Glutamatergic neuron (in vitro differentiated cells): ENCODE data around the gene KRTAP10-10. TPM values are rescaled to one million over a fixed set of nuclear protein-coding genes. Genes with fewer than 3 reads are reported as not detected.
"Not testable (repeated sequence)": the region's sequence is repeated elsewhere in the genome, so short reads cannot be mapped to it uniquely, and the experiment has no call there.

Experiments used
- DNase-seq: peaks from one replicate; pipeline ENCODE4 v3.0.0; 2022
- H3K27ac Mint-ChIP-seq: one replicate; pipeline ENCODE4 v1.8.0; 2020; ENCODE audit warnings: mild to moderate bottlenecking, mixed read lengths, inconsistent platforms; ENCODE audit not compliant: unreplicated experiment
- H3K27me3 Mint-ChIP-seq: one replicate; pipeline ENCODE4 v1.8.0; 2020; ENCODE audit warnings: mild to moderate bottlenecking, moderate library complexity, mixed read lengths, inconsistent platforms; ENCODE audit not compliant: unreplicated experiment
- H3K36me3 Mint-ChIP-seq: one replicate; pipeline ENCODE4 v1.8.0; 2020; ENCODE audit warnings: mild to moderate bottlenecking, mixed read lengths, inconsistent platforms; ENCODE audit not compliant: unreplicated experiment
- H3K4me1 Mint-ChIP-seq: one replicate; pipeline ENCODE4 v1.8.0; 2020; ENCODE audit warnings: mild to moderate bottlenecking, low read depth, mixed read lengths, inconsistent platforms; ENCODE audit not compliant: unreplicated experiment
- H3K4me3 Mint-ChIP-seq: one replicate; pipeline ENCODE4 v1.8.0; 2020; ENCODE audit warnings: mild to moderate bottlenecking, mixed read lengths, inconsistent platforms; ENCODE audit not compliant: unreplicated experiment
- H3K9me3 Mint-ChIP-seq: one replicate; pipeline ENCODE4 v1.8.0; 2020; ENCODE audit warnings: mild to moderate bottlenecking, moderate library complexity, mixed read lengths, inconsistent platforms; ENCODE audit not compliant: unreplicated experiment
- CTCF ChIP-seq: fragments of 200-600 bp; sonication (generic); IDR thresholded peaks from one replicate; pipeline ENCODE4 v1.5.0; 2021; ENCODE audit not compliant: partially characterized antibody, unreplicated experiment
- total RNA-seq: library from RNA; stranded (reverse); fragmentation: NEBNext Ultra II Directional; extraction: Animal tissue kit (Norgen Biotek cat#: 25700); gene quantifications from one replicate; pipeline ENCODE4 v1.2.1, GENCODE V29; 2021; ENCODE audit not compliant: unreplicated experiment

KRTAP10-10 gene
- total RNA-seq, 1 donor from 2014 or later: not detected

GRCh38 chr21:44656868-44657267 is 19.7 kb downstream of the KRTAP10-10 start:
- H3K27me3 Mint-ChIP-seq: no peaks in the 10 kb centered on the region
- H3K4me1 Mint-ChIP-seq: peaks cover 3% of the 10 kb centered on the region
- no peak overlapping the region for H3K27ac Mint-ChIP-seq
- H3K36me3 Mint-ChIP-seq: peaks cover 32% of the 10 kb centered on the region
- no peak overlapping the region for H3K4me3 Mint-ChIP-seq
- TF ChIP-seq CTCF: no peak
- no peak for DNase-seq
- peaks cover 11% of the 10 kb centered on the region for H3K9me3 Mint-ChIP-seq

GRCh38 chr21:44657635-44658540 is 20.7 kb downstream of the KRTAP10-10 start, which contains the start of gene KRTAP12-3:
Gene KRTAP12-3 (plus strand): TSS chr21:44657932. CDS start chr21:44657980, 48 bp downstream.
- no peaks in the 10 kb centered on the region for H3K27me3 Mint-ChIP-seq
- H3K4me3 Mint-ChIP-seq: no peak within 1 kb of the TSS

GRCh38 chr21:44658541-44658910 is 21.4 kb downstream of the KRTAP10-10 start:
- TF ChIP-seq CTCF: no peak
- Mint-ChIP-seq H3K27me3 (no peaks in the 10 kb centered on the region), H3K9me3 (peaks cover 11% of the 10 kb centered on the region), H3K4me1 (peaks cover 3% of the 10 kb centered on the region), H3K27ac (no peak overlapping the region), H3K4me3 (no peak overlapping the region), H3K36me3 (peaks cover 32% of the 10 kb centered on the region)
- DNase-seq: no peak

More at GRCh38 chr21:44657635-44658540, 20.7 kb downstream of the KRTAP10-10 start, which contains the start of gene KRTAP12-3:
- Mint-ChIP-seq H3K27ac (no peak within 1 kb of the TSS), H3K4me1 (peaks cover 3% of the 10 kb centered on the region), H3K36me3 (peaks cover 32% of the 10 kb centered on the region), H3K9me3 (peaks cover 11% of the 10 kb centered on the region)
- no peak for DNase-seq
- TF ChIP-seq CTCF: no peak

- TF ChIP-seq CTCF: no peak
- no peak for DNase-seq
- peaks cover 32% of the 10 kb centered on the region for H3K36me3 Mint-ChIP-seq
- H3K4me3 Mint-ChIP-seq: no peak overlapping the region
- H3K27ac Mint-ChIP-seq: no peak overlapping the region
- H3K4me1 Mint-ChIP-seq: peaks cover 3% of the 10 kb centered on the region
- no peaks in the 10 kb centered on the region for H3K27me3 Mint-ChIP-seq
- H3K9me3 Mint-ChIP-seq: peaks cover 7% of the 10 kb centered on the region
These were observed 21.9 kb downstream of the KRTAP10-10 start for GRCh38 chr21:44658913-44659595.

GRCh38 chr21:44661567-44661966 is 24.4 kb downstream of the KRTAP10-10 start:
- H3K9me3 Mint-ChIP-seq, H3K27me3 Mint-ChIP-seq, H3K27ac Mint-ChIP-seq, H3K4me1 Mint-ChIP-seq, H3K4me3 Mint-ChIP-seq, DNase-seq: not testable (repeated sequence)
- peaks cover 25% of the 10 kb centered on the region for H3K36me3 Mint-ChIP-seq
